DMS53 treated with DMSO at 0.1 percent for 48 hours (cell line): Measurements from ENCODE around the gene YBX3.

ENCODE experiments used
- DNase-seq: peaks from one replicate; lab custom pipeline; 2025; ENCODE audit not compliant: unreplicated experiment; lab: John Stamatoyannopoulos, UW

The YBX3 gene

DNA sequence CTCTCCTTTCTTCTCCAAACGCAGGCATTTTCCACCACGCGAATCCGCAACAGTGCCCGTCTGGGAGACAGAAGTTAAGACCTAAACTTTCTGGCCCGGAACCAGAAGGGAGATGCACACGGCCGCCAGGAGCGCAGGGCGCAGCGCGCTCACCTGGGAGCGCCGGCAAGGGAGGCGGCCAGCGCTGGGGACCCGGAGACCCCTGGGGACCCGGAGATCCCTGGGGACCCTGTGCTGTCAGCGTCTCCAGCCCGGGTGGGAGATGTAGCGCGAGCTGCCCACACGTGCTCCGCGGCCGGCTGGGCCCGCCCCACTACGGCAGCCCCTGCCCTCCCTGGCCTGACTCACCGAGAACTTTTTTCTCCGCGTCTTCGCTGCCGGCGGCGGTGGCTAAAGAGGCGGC, 620 bp downstream of the YBX3 start:
- peak; percentile 50 for DNase-seq

DNA sequence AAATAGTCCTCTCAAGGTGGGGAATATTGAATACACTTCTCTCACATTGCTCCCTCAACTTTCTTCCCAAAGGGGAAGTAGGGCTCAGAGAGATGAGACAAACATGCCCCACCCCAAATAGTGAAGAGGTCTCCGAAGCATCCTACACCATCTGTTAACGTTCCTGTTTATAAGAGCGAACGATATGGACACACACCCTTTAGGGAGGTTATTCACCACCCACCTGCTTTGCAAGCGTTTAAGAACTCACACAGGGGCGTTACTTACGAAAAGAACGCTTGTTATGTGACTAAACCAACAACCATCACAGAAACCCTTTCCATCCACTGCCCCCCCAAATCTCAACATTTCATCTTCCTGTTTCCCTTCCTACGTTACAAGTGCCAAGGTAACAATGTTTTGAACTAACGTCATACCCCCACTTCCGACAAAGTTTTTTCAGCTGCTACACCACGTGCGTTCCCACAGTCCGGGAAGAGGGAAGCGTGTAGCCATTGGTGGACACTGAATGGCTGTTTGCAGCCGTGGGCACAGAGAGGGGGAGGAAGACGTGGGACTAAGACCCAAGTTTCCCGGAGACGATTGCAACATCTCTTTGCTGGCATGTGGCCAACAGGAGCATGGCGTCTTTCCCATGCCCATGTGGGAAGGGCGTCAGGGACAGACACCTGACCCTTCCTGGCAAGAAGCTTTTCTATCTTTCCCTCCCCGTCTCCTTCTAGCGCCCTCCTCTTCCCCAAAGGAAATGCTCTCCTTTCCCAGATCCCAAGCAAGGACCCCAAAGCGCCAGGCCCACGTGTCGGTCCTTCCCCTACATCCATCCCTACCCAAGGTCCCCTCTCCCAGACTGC, 1.2 kb downstream of the YBX3 start:
- DNase-seq, result peak; percentile 69

DNA sequence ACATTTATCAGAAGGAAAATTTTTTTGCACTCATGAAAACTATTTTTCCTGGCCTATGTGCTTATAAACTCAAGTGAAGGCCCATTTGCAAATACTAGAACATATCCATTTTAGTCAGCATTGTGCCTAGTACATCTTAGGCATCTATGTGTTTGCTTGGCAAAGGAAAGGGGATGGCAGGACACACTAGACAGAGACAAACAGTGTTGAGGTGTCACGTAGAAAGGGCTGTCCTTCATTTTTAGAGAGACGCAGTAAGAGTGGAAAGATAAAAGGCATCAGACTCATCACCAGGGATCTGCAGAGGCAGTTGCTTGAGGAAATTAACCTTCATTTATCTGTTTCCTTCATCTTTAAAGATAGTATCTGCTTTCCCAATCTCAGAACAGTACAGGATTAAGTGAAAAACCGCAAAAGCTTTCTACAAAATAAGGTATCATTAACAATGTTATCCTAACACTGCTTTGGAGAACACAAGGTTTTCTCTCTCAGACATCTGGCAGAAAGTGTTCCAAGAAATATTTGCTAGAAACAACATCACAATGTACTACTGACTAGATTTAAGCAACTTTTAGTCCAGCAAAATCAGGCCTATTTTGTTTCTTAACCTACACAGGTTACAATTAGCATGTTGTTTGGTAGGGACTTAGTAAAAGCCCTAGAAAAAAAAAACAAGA, 2.0 kb downstream of the YBX3 start:
- DNase-seq, result no peak

DNA sequence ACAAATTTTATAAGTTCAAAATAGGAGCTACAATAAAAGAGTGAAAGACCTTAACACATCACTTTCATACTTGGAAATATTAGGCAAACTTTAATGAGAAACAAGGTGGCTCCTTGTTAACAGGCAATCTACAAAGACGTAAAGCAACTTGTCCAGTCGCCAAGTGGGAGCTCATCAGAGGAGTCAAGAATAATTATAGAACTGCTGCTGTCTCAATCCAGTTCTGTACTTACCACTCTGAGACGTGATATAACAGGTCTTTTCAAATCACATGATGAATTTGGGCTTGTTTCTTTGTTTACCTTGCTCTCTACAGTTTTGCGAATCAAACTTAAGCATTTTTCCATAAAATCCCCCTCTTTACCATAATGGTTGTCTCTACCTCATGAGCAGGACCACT, 3.6 kb downstream of the YBX3 start:
- no peak for DNase-seq

DNA sequence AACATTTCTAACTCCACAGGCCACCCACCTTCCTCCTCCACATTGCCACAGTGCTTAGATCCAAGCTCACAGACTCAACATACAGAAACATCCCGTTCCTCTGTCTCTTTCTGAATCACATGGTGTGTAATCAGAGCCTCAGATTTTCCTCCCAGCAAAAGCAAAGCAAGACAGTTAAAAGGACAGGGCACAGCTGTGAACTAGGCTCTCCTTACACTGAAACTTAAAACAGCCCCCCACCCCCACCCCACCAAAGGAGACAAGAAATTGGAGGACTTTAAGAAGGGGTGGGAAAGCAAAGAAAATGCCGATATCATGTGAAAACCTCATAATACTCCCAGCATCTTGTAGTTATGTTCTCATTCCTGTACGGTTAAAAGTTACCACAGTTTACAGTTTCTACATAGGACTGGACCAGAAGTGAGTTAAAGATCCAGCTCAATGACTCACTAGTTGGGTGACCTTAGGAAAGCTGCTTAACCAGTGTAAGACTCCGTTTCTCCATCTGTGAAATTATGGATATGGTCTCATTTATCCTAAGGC, 4.8 kb downstream of the YBX3 start:
- DNase-seq, result no peak

DNA sequence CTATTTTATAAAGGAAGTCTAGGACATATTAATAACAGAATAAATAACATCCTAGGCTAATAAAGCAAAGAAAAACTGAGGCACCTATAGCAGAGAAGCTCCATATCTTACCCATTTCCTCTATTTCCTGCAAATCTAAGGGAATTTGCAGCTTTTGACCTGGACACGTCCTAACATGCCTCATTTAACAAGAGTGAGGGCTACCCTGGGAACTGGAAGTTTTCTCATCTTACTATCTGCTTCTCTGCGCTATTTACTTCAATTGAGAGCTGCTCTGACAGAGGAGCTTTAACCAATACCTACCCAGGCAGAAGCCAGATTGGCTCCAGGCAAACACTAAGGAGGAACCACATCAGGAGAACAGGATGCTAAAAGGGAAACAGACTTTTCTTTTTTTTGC, 5.7 kb downstream of the YBX3 start:
- DNase-seq, result no peak

DNA sequence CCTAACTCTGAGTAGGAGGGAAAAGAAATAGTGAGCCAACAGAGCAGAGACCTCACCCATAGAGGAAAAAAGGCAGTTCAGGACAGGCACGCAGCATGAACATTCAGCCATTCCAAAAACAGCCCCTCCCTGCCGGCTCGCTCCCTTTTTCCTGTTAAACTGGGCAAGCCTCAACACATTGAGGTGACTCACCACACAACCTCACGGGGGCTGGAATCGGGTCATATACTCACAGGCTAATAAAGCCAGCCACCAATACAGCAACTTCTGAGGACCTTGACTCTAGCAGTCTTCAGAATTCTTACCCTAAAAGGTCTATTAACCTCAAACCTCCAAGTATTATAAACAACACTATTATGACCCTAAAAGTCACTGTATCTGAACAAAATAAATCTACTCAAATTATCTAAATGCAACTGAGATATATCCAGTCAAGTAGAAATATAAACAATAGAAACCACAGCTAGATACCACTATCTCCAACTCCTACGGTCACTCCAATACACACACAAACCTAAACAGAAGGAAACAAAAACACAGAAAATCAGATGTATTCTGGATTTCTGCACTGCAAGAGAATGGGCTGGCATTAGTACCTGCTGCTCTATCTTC, 6.3 kb downstream of the YBX3 start:
- DNase-seq, result no peak

DNA sequence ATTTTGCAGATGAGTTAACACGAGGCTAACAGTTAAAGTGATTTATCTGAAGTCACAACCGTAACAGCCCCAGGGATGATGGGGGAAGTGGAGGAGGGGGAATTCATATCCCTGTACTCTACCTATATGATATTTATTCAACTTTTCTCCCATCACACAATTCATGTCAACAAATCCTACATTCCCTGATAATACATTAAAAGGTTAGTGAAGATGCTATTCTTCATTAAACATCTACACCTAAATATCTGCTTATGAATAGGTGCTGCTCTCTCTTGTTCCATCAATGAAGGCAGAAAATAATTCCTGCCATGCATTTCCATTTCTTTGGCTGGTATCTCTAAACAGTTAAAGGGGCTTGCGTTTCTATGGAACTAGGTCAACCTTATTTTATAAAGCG, 6.8 kb downstream of the YBX3 start:
- no peak for DNase-seq

DNA sequence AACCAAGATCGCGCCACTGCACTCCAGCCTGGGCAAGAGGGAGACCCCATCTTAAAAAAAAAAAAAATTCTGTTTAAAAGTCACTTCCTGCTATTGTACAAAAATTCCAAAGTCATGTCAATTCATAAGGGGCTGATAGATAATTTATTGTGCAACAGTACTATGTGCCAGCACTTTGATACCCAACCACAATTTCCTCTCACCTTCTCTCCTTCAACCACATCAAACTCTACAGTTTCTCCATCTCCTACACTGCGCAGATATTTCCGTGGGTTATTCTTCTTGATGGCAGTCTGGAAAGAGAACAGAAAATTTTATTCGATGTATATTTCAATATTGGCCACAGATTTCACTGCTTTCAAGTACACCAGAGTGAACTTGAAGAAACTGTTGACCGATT, 7.6 kb downstream of the YBX3 start:
- no peak for DNase-seq

DNA sequence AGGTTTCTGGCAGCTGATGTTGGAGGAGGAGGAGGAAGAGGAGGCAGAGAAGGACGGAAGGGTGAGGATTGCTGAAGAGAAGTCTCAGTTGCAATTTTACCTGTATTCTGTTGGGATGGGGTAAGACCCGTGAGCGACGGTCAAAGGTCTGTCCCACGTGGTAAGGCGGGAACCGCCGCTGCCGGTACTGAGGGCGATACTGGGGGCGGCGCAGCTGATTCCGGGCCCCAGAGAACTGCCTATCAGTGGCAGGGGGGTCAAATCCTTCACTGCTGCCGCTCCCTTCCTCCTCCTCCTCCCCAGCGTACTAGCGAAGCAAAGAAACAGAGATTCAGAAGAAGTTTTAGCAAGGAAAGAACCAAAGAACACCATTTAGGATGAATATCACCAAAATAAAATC, 13.3 kb downstream of the YBX3 start:
- no peak for DNase-seq

DNA sequence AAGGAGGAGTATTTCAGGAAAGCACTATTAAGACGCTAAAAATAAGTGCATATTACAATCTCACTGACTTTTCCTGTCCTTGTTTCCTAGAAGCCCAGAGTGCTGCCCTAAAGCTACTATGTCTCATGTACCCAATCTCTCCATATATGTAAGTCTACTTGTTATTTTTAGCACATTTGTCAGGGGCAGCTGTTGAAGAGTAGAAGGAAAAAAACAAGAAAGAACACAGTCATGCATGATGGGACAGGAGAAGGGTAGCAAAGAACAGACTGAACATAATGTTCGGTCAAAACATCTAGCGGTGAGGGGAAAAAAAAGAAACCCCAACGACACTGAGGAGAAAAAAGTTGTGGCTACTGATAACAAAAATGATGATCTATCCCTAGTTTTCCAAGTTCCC, 14.3 kb downstream of the YBX3 start:
- no peak for DNase-seq

DNA sequence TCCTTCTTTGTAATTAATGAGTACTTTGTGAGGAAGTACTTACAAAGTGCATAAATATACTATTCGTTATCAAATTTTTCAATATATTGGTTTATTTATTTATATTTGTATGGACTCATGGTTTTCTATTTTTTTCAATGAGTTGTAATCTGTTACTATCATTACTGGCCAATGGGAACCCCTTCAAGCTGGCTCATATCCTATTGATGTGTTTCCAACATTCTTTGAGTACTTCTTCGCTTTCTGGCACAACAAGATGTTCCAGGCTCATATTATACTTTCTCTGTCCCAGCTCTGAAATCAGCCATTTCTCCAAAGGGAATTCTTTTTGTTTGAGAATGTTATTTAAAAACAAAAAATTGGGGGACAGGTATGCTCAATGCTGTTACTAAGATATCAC, 17.5 kb downstream of the YBX3 start:
- DNase-seq, result no peak

DNA sequence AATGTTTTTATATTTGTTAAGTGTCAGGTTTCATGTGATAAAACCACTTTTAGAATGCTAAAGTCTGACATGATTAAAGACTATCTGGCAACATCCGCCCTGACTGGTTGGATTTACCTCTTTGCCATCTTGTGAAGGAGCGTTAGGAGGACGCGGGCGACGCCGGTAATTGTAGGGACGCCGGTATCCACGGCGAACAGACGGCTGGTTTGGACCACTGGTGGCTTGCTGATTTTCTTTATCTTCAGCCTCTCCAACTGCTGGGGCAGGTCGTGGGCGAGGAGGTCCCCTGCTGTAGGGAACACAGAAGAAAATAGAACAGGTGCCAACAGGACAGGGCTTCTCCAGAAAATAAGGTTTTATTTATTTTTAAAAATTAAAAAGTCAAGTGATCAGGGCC, 21.3 kb downstream of the YBX3 start:
- DNase-seq, result no peak

DNA sequence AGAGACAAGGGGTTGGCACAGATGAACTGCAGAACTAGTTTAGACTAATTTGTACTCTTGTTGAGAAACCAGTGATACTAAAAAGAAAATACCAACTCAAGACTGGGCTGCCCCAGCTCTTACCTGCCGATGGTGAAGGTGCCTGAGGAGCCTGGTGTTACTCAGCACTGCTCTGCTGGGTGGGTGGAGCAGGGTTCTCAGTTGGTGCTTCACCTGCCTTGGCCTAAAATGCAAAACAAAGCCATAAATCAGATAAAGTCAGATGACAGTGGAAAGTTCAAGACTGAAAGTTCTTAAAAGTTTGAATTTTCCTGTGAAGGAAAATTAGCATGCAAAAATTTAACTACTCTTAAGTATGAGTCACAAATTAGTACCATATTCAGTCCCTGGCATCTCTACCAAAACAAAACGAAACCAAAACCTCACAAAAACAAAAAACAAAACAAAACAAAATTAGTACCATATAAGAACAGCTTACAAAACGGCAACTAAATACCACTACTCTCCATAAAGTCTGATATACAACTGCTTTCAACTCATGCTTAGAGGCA, 21.9 kb downstream of the YBX3 start:
- DNase-seq, result no peak

DNA sequence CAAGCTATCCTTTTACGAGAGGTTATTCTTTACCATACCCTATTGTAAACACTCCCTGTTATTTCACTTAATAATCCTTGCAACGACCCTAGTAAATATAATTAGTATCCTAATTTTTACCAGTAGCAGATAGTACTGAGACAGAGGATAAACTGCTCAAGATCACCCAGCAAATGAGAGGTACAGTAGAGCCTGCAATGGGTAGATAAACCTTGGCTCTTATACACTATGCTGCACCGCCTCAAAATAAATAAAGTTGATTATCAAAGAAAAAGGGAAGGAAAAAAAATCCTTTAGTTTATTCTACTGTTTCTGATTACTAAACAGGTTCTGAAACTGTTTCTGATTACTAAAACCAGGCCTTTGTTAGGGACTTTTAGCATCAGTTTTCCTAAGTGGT, 22.5 kb downstream of the YBX3 start:
- DNase-seq, result no peak

DNA sequence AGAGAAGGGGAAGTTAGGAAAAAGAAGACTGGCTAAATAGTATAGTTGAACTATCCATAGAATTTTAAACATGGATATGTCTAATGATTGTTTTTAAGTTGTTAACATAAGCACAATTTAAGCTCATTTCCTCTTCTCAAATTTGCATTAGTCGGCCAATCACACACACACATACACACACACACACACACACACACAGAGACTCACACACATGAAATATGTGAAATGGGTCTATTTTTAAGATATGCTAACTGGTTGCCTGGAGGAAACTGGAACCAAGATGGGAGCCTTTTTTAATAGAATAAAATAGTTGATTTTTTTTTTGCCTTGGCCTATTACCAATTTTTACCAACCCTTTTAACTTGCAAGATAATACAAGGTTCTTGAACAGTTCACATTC, 25.3 kb downstream of the YBX3 start:
- no peak for DNase-seq

DNA sequence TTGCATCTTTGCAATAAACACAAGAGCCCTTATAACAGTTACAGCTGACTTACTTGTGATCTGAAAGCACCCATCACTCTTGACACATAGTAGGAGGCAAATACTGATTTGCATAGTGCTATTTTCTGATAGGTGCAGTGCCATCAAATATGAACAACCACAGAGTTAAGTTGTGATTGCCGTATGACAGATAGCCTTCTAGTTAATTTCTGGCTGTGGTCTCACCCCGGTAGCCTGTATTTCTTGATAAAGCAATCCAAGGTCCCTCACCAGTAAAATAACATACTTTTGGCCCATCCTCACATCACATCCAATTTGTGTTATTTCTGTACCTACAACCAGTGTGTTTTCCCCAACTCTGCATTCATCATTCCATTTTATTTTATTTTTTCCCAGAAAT, 26.0 kb downstream of the YBX3 start:
- no peak for DNase-seq

DNA sequence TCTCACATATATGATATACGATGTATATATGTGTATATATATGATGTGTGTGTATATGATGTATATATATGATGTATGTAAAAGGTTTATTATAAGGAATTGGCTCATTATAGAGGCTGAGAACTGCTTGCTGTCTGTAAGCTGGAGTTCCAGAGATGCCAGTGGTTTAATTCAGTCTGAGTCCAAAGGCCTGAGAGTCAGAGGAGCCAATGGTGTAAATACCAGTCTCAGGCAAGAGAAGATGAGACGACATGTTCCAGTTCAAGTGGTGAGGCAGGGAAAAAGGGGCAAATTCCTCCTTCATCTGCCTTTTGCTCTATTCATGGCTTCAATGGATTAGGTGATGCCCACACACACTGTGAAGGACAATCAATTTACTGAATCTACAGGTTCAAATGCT, 32.2 kb downstream of the YBX3 start:
- no peak for DNase-seq

DNA sequence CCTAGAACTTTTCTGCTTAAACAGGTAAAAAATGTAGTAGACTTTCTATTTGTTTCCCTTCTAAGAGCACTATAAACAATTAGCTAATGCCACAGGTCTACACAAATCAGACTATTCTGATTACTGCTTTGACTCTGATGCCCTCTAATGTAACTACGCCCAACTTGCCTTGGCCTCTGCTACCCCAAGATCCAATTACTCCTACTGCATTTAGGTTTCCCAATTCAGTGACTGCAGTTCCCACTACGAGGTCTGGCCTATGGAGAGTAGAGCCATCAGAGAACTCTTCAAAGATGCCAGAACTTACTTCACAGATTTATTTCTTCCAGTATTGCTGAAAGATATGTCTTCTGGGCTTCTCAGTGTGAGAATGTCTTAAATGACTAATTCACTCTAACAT, 34.0 kb downstream of the YBX3 start:
- DNase-seq, result no peak

DNA sequence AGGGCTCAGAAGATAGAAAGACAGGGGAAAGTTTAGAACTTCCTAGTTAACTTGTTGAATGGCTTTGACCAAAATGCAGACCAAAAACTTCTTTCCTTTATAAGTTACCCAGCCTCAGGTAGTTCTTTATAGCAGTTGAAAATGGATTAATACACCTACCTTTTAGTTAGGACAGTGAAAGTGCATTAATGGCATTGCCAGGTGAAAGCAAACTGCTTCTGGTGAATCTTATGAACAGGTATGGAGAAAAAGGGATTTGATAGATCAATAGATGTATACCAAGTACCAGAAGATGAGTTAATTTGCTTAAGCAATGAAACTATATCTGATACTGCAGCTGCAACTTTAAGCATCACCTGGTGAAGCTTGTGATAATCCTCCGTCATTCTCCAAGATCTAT, 35.1 kb downstream of the YBX3 start:
- DNase-seq, result no peak

DNA sequence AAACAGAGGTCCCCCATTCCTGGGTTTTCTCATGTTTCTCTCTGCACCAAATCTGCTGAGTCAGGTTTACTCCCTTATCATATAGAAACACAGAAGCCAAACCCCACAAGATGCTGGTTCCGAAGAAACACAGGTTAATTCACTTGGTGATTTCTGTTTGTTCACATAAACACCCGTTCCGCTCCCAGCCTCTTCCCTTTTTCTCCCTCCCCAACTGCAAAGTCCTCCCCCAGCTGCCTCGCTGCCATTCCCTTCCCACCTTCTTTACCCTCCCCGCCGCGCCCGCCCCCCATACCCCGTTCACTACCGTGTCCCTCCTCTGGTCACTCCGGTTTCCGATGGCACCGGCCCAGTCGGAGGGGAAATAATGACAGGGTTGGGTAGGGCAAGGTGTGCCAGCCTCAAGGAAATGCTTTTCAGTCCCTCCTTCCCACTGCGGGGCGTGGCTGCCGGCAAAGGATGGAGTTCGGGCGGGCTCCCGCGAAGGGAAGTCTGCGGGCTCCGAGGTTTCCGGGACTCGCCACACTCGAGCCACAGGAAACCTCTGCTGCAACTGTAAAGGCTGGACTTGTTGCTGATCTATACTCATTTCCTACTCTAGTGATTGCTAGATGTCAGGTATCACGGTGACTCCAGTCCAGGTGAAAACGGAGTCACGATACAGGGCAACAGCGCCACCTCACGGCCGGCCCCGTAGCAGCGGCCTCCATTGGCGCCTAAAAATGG, 49.3 kb downstream of the YBX3 start, which contains the start of gene STYK1:
TSS of gene STYK1 (minus strand) at position 394 of the 726 bp plus-strand sequence. CDS start 39,434 bp downstream, outside the sequence.
- peak; percentile 99 for DNase-seq
